ENCODE data around the gene SPRN. TPM values are rescaled to one million over a fixed set of nuclear protein-coding genes. Genes with fewer than 3 reads are reported as not detected.
"Not testable (repeated sequence)": the region's sequence is repeated elsewhere in the genome, so short reads cannot be mapped to it uniquely, and the experiment has no call there.

Gene SPRN, protein sequence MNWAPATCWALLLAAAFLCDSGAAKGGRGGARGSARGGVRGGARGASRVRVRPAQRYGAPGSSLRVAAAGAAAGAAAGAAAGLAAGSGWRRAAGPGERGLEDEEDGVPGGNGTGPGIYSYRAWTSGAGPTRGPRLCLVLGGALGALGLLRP
- not detected for total RNA-seq

GRCh38 chr10:133424601-133425000 is at the start of gene SPRN:
Gene SPRN, minus strand, starts transcription at chr10:133424625. Its CDS starts 944 bp downstream, at chr10:133423681.
- DNase-seq (ENCODE audit: low spot score) = not testable (repeated sequence)

- DNase-seq (ENCODE audit: low spot score) = peak; percentile 3
Measured at GRCh38 chr10:133474027-133474426, 49.6 kb upstream of the SPRN start.

GRCh38 chr10:133473270-133473669 is 48.8 kb upstream of the SPRN start:
- no peak for DNase-seq (ENCODE audit: low spot score)

DNA sequence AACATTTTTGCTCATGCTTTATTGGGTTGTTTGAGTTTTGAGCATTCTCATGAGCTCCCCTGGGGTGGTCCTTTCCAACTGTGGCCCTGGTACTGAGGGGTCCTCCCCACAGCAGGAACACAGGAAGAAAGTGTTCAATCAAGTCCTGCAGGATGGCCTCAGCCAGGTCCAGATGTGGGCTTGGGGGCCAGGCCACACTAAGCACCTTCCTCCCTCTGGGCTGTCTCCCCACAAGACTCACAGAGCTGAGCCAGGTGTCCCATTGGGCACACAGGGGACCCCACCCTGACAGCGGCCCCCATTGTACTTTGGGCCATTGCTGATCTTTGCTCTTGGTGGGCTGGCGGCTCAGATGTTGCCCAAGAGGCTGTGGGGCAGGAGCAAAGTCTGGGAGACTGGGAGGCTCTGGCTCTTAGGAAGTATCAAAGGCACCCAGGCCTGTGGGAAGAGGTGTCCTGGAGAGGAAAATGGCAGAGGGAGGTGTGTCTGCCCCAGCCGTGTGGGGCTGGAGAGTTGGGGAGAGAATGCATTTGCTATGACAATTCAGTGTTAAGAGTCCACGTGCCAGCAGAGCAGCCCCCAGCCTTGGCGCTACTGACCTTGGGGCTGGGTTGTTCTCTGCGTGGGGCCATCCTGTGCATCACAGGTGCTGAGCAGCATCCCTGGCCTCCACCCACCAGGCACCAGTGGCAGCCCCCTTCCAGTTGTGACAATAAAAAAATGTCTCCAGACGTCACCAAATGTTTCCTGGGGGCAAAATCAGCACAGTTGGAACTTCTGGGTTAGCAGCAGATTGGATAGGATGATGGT is 47.1 kb upstream of the SPRN start:
- DNase-seq (ENCODE audit: low spot score) = peak; percentile 27

DNA sequence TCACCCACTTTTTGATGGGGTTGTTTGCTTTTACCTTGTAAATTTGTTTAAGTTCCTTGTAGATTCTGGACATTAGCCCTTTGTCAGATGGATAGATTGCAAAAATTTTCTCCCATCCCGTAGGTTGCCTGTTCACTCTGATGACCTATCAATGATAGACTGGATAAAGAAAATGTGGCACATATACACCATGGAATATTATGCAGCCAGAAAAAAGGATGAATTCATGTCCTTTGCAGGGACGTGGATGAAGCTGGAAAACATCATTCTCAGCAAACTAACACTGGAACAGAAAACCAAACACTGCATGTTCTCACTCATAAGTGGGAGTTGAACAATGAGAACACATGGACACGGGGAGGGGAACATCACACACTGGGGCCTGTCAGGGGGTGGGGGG is 44.8 kb upstream of the SPRN start:
- DNase-seq (ENCODE audit: low spot score) = not testable (repeated sequence)

GRCh38 chr10:133467286-133467911 is 43.0 kb upstream of the SPRN start:
- peak; percentile 25 for DNase-seq (ENCODE audit: low spot score)

- no peak for DNase-seq (ENCODE audit: low spot score)
Measured at GRCh38 chr10:133466683-133467275, 42.4 kb upstream of the SPRN start.

GRCh38 chr10:133465950-133466474 is 41.6 kb upstream of the SPRN start:
- DNase-seq (ENCODE audit: low spot score) = peak; percentile 30

- DNase-seq (ENCODE audit: low spot score) = peak; percentile 17
Measured at GRCh38 chr10:133465191-133465949, 40.9 kb upstream of the SPRN start.

DNA sequence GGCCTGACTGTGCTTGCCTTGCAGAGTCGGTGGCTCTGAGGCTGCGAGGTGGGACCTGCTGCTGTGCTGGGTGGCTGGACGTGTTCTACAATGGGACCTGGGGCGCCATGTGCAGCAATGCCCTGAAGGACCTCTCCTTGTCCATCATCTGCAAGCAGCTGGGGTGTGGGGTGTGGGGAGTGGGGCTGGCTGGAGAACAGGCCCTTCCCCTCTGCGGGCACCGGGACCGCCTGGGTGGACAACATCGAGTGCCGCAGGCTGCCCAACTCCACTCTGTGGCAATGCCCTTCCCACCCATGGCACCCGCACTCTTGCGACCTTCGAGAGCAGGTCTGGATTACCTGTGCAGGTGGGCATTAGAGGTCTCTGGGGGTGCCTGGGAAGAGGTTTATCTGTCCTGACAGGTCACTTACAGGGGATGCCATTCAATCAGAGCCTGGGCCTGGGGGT is 40.2 kb upstream of the SPRN start:
- peak; percentile 36 for DNase-seq (ENCODE audit: low spot score)

DNA sequence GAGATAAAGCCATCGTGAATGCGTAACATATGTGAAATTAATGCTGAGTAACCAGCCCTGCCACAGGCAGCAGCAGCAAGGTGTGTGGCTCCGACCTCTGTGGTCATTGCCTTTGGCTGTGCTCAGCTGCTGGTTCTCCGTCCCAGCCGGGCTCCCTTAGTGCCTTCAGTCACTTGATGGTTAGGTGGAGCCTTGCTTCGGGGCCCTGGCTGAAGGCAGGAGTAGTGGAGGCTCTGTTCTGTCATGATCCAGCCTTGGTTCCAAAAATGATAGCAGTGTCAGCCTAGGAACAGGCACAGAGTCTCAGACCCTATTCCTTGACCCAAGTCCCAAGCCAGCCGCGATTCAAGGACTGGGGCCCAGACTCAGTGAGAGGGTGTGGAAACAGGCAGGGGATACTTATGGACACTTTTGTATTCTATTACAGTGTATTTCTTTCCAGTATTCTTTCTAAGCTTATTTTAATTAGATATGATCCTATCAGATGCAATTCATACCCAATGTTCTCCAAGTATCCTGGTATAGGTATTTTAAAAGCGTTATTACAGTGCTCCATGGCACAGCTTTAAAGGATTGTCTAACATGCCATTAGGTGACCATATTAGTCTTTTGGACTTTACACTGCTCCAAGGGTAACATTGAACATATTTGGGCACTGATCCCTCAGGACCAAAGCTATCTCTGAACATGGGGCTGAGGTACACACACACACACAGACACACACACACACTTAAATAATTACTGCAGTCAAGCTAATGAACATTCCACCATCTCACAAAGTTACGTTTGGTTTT is 38.3 kb upstream of the SPRN start:
- DNase-seq (ENCODE audit: low spot score) = no peak

DNA sequence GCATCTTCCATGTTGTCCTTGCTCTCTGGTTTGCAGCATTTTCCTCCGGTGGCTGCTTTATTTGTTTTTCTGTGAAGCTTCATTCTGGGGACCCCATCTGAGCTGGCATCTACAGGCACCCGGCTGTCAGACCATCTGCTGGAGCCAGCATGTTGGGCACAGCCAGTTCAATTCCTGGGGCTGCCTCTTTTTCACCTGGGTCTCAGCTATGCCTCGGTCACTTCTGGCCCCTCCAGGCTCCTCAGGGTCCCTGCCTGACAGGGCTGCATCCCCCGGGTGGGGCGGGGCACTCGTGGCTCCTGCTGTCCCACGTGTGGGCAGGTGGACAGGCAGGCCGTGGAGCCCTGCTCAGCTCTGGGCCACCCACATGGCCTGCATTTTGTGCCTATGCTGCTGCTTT is 37.4 kb upstream of the SPRN start:
- no peak for DNase-seq (ENCODE audit: low spot score)

GRCh38 chr10:133461027-133461426 is 36.6 kb upstream of the SPRN start:
- no peak for DNase-seq (ENCODE audit: low spot score)

DNA sequence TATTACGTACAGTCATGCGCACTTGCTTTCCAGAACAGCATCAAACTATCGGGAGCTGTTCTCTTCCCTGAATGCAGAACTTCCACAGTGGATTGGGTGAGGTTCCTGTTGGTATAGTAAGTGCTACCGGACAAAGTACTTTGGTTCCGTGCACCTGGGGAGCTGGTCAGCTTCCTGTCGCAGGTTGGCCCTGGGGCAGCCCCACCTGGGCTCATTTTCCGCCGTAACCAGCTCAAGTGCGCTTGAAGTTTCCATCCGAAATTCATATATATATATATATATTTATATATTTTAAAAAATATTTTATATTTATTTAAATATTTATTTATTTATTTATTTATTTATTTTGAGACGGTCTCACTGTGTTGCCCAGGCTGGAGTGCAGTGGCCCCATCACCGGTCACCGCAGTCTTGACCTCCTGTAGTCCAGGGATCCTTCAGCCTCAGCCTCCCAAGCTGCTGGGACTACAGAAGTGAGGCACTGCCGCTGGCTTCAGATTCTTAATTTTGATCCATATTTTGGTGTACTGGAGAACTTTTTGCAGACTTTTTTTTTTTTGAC is 35.9 kb upstream of the SPRN start:
- DNase-seq (ENCODE audit: low spot score) = no peak

GRCh38 chr10:133459454-133460207 is 35.2 kb upstream of the SPRN start:
- no peak for DNase-seq (ENCODE audit: low spot score)

- no peak for DNase-seq (ENCODE audit: low spot score)
Measured at GRCh38 chr10:133458710-133459453, 34.5 kb upstream of the SPRN start.

- no peak for DNase-seq (ENCODE audit: low spot score)
Measured at GRCh38 chr10:133458021-133458709, 33.7 kb upstream of the SPRN start.

All from ureter (tissue), 1 donor.